Mammary epithelial cell (primary cell): ENCODE data around the gene TXNRD1.

Source experiments
- EZH2 ChIP-seq: IDR thresholded peaks from 2 replicates; pipeline ENCODE4 v1.6.1; 2012; ENCODE audit warnings: low read length, inconsistent platforms, borderline replicate concordance
- TF ChIP-seq, protein P1 (sequence below), 2 donors: IDR thresholded peaks in 1 of 2; conservative IDR thresholded peaks in 1 of 2; 2 replicates each; pipeline ENCODE4 v1.5.1; 2011 to 2012; ENCODE audit warnings: inconsistent platforms in 2 of 2, low read length in 2 of 2, mild to moderate bottlenecking in 2 of 2, control low read depth in 1 of 2, low read depth in 1 of 2; ENCODE audit not compliant: insufficient read depth in 1 of 2; ENCODE audit errors: extremely low read depth in 1 of 2

GRCh38 chr12:104340925-104341611, 125.5 kb downstream of the TXNRD1 start:
- TF ChIP-seq EZH2 = no peak
- TF ChIP-seq, protein P1, sequence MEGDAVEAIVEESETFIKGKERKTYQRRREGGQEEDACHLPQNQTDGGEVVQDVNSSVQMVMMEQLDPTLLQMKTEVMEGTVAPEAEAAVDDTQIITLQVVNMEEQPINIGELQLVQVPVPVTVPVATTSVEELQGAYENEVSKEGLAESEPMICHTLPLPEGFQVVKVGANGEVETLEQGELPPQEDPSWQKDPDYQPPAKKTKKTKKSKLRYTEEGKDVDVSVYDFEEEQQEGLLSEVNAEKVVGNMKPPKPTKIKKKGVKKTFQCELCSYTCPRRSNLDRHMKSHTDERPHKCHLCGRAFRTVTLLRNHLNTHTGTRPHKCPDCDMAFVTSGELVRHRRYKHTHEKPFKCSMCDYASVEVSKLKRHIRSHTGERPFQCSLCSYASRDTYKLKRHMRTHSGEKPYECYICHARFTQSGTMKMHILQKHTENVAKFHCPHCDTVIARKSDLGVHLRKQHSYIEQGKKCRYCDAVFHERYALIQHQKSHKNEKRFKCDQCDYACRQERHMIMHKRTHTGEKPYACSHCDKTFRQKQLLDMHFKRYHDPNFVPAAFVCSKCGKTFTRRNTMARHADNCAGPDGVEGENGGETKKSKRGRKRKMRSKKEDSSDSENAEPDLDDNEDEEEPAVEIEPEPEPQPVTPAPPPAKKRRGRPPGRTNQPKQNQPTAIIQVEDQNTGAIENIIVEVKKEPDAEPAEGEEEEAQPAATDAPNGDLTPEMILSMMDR (conservative IDR thresholded peaks at IDR 0.05 in 1 of 2, IDR thresholded peaks at IDR 0.05 in 1 of 2; ENCODE audit: extremely low read depth in 1 of 2, insufficient read depth in 1 of 2, low read depth in 1 of 2, low read length in 2 of 2) = no peak
